ENCODE data around the gene SMIM13.

- TF ChIP-seq CTCF (IDR thresholded peaks at IDR 0.05) (no peak), POLR2AphosphoS5 (IDR thresholded peaks at IDR 0.05) (no peak), POLR2A (IDR thresholded peaks at IDR 0.05) (no peak)
Observed at GRCh38 chr6:11108726-11109125, 15.1 kb downstream of the SMIM13 start.
